IMR-90 (cell line): ENCODE measurements around the gene PPP2R5A. TPM values are rescaled to one million over a fixed set of nuclear protein-coding genes. Genes with fewer than 3 reads are reported as not detected.

Source experiments
- ATAC-seq: fragments of 200-7000 bp; cut with Tn5 transposase; 2 replicates; pipeline ENCODE4 v1.9.1; 2020; ENCODE audit warnings: low read depth, mild to moderate bottlenecking, moderate library complexity
- BruUV-seq: library from RNA; stranded (reverse); fragments of 400-500 nt; replicated peaks from 2 replicates; lab custom pipeline; 2021; lab: Mats Ljungman, UMichigan
- CTCF ChIA-PET: fragments of 300-600 bp; formaldehyde crosslinking; extraction: SDS; loops from one replicate; lab custom pipeline; 2021; ENCODE audit warnings: antibody characterized with exemption; lab: Yijun Ruan, JAX
- POLR2A ChIA-PET: fragments of 300-600 bp; sonication (Branson Sonifier 250); formaldehyde crosslinking; loops from one replicate; lab custom pipeline; 2022; ENCODE audit warnings: antibody characterized with exemption; ENCODE audit not compliant: unreplicated experiment; lab: Charles Lee
- DNase-seq: peaks from one replicate; pipeline ENCODE4 v3.0.0; 2013
- H2AFZ ChIP-seq: replicated peaks from 2 replicates; pipeline ENCODE3; 2013; ENCODE audit warnings: low read length, mild to moderate bottlenecking; ENCODE audit not compliant: poor library complexity
- H2AK5ac ChIP-seq: 2 replicates; pipeline ENCODE4 v1.6.1; 2013; ENCODE audit warnings: low read depth, low read length, inconsistent platforms
- H2AK9ac ChIP-seq: replicated peaks from 2 replicates; pipeline ENCODE3; 2013; ENCODE audit warnings: mild to moderate bottlenecking, low read depth, low read length, moderate library complexity; ENCODE audit not compliant: poor library complexity
- H2BK120ac ChIP-seq: 2 replicates; pipeline ENCODE4 v1.6.1; 2013; ENCODE audit warnings: low read depth, low read length, inconsistent platforms
- H2BK15ac ChIP-seq: 3 replicates; pipeline ENCODE4 v1.6.1; 2013; ENCODE audit warnings: low read depth, low read length, inconsistent platforms
- H2BK20ac ChIP-seq: 2 replicates; pipeline ENCODE4 v1.6.1; 2013; ENCODE audit warnings: low read depth, mild to moderate bottlenecking, inconsistent platforms, low read length, moderate library complexity
- H2BK5ac ChIP-seq: 2 replicates; pipeline ENCODE4 v1.6.1; 2013; ENCODE audit warnings: mild to moderate bottlenecking, low read depth, low read length, inconsistent platforms; ENCODE audit not compliant: poor library complexity, severe bottlenecking
- H3K14ac ChIP-seq: replicated peaks from 2 replicates; pipeline ENCODE4 v1.6.1; 2013; ENCODE audit warnings: low read depth, low read length, inconsistent platforms
- H3K18ac ChIP-seq: 2 replicates; pipeline ENCODE4 v1.6.1; 2013; ENCODE audit warnings: low read depth, low read length, control low read depth
- H3K23ac ChIP-seq: 2 replicates; pipeline ENCODE4 v1.6.1; 2013; ENCODE audit warnings: low read depth, low read length, inconsistent platforms
- H3K27ac ChIP-seq: 2 replicates; pipeline ENCODE4 v1.5.1; 2013; ENCODE audit warnings: mild to moderate bottlenecking, control low read depth, low read length; ENCODE audit not compliant: insufficient read depth
- H3K27me3 ChIP-seq: 2 replicates; pipeline ENCODE4 v1.6.1; 2013; ENCODE audit warnings: low read length; ENCODE audit not compliant: control insufficient read depth, insufficient read depth
- H3K36me3 ChIP-seq: 2 replicates; pipeline ENCODE4 v1.6.1; 2013; ENCODE audit warnings: low read length, mixed read lengths; ENCODE audit not compliant: control insufficient read depth, insufficient read depth
- H3K4ac ChIP-seq: 2 replicates; pipeline ENCODE4 v1.6.1; 2013; ENCODE audit warnings: low read depth, low read length, inconsistent platforms
- H3K4me1 ChIP-seq: 2 replicates; pipeline ENCODE4 v1.6.1; 2013; ENCODE audit warnings: low read length, mixed read lengths; ENCODE audit not compliant: control insufficient read depth, insufficient read depth
- H3K4me2 ChIP-seq: 2 replicates; pipeline ENCODE4 v1.6.1; 2013; ENCODE audit warnings: low read depth, mild to moderate bottlenecking, control low read depth, low read length, moderate library complexity
- H3K4me3 ChIP-seq: 2 replicates; pipeline ENCODE4 v1.5.1; 2013; ENCODE audit warnings: low read depth, mild to moderate bottlenecking, control low read depth, low read length, moderate library complexity; ENCODE audit not compliant: insufficient read depth
- H3K56ac ChIP-seq: 2 replicates; pipeline ENCODE4 v1.6.1; 2013; ENCODE audit warnings: low read length, inconsistent platforms; ENCODE audit not compliant: insufficient read depth; ENCODE audit errors: extremely low read depth
- H3K79me1 ChIP-seq, 2 experiments: 2 replicates each; pipeline ENCODE4 v1.6.1; 2013; ENCODE audit warnings: low read length in 2 of 2, inconsistent platforms in 1 of 2, low read depth in 1 of 2
- H3K9ac ChIP-seq: 2 replicates; pipeline ENCODE4 v1.6.1; 2013; ENCODE audit warnings: low read depth, low read length, control low read depth
- H3K9me1 ChIP-seq: 2 replicates; pipeline ENCODE4 v1.6.1; 2013; ENCODE audit warnings: low read length, inconsistent platforms; ENCODE audit not compliant: insufficient read depth
- H3K9me3 ChIP-seq: 2 replicates; pipeline ENCODE4 v1.6.1; 2013; ENCODE audit warnings: low read length; ENCODE audit not compliant: control insufficient read depth, insufficient read depth
- H4K20me1 ChIP-seq: 2 replicates; pipeline ENCODE4 v1.6.1; 2013; ENCODE audit warnings: low read length, inconsistent platforms; ENCODE audit not compliant: insufficient read depth
- H4K5ac ChIP-seq: 2 replicates; pipeline ENCODE4 v1.6.1; 2013; ENCODE audit warnings: mild to moderate bottlenecking, low read depth, low read length, control low read depth
- H4K8ac ChIP-seq, 2 experiments: 2 replicates each; pipeline ENCODE4 v1.6.1; 2013; ENCODE audit warnings: low read depth in 2 of 2, low read length in 2 of 2, control low read depth in 1 of 2, inconsistent platforms in 1 of 2
- H4K91ac ChIP-seq: 2 replicates; pipeline ENCODE4 v1.6.1; 2013; ENCODE audit warnings: low read depth, low read length, inconsistent platforms; ENCODE audit not compliant: insufficient read depth
- BHLHE40 ChIP-seq: fragments of 150-350 bp; IDR thresholded peaks from 2 replicates; pipeline ENCODE4 v1.6.1; 2016; ENCODE audit warnings: mild to moderate bottlenecking, low read depth, low read length
- CEBPB ChIP-seq: IDR thresholded peaks from 2 replicates; pipeline ENCODE4 v1.6.1; 2012; ENCODE audit warnings: low read depth, low read length, improper control_type of control experiment
- FOS ChIP-seq: fragments of 150-350 bp; IDR thresholded peaks from 2 replicates; pipeline ENCODE4 v1.6.1; 2016; ENCODE audit warnings: low read depth, low read length
- MAFK ChIP-seq: IDR thresholded peaks from 2 replicates; pipeline ENCODE4 v1.6.1; 2012; ENCODE audit warnings: low read depth, low read length, improper control_type of control experiment
- NFE2L2 ChIP-seq: fragments of 150-350 bp; IDR thresholded peaks from 2 replicates; pipeline ENCODE4 v1.6.1; 2016; ENCODE audit warnings: low read depth, mild to moderate bottlenecking, low read length
- RAD21 ChIP-seq: IDR thresholded peaks from 2 replicates; pipeline ENCODE4 v1.6.1; 2012; ENCODE audit warnings: low read length, improper control_type of control experiment
- RCOR1 ChIP-seq: IDR thresholded peaks from 2 replicates; pipeline ENCODE4 v1.6.1; 2012; ENCODE audit warnings: mild to moderate bottlenecking, low read length, improper control_type of control experiment; ENCODE audit not compliant: insufficient replicate concordance
- SMC3 ChIP-seq: fragments of 150-350 bp; IDR thresholded peaks from 2 replicates; pipeline ENCODE4 v1.6.1; 2016; ENCODE audit warnings: low read depth, mild to moderate bottlenecking, antibody characterized with exemption, low read length, moderate library complexity
- WGBS, 2 experiments: methylation state at CpG; one replicate each; pipeline versions ENCODE4 v1.1.5 to v1.1.7; 2013; ENCODE audit warnings: missing lambda C conversion rate in 2 of 2; ENCODE audit not compliant: insufficient read length in 1 of 2; ENCODE audit errors: extremely low coverage in 2 of 2; 5-methylcytosine and 5-hydroxymethylcytosine counted together
- dilution Hi-C: fragments of 300-500 bp; cut with HindIII; formaldehyde crosslinking; loops from one replicate; pipeline ENCODE4 v1.14.3; 2018; ENCODE audit warnings: low sequenced_read_pairs; ENCODE audit not compliant: unreplicated experiment
- in situ Hi-C: fragments of 300-500 bp; cut with MboI; formaldehyde crosslinking; loops from 3 replicates; pipeline ENCODE4 v1.14.3; 2019; ENCODE audit warnings: low sequenced_read_pairs, inconsistent platforms, mixed read lengths
- intact Hi-C: fragments of 100-400 bp; cut with micrococcal nuclease; formaldehyde crosslinking; loops from 2 replicates; pipeline ENCODE4 v1.10.0; 2022
- polyA plus RNA-seq, 3 experiments: library from polyadenylated mRNA; depleted of rRNA; stranded (reverse); fragments of >200 nt; gene quantifications; 2 replicates each; pipeline ENCODE4 v1.2.3, GENCODE V29; 2012; ENCODE audit warnings: low replicate concordance in 1 of 3
- total RNA-seq: library from RNA; depleted of rRNA; stranded (reverse); fragments of >200 nt; gene quantifications from 2 replicates; pipeline ENCODE4 v1.2.3, GENCODE V29; 2012
- TF ChIP-seq, protein P1 (sequence below): fragments of 150-350 bp; IDR thresholded peaks from 2 replicates; pipeline ENCODE4 v1.6.1; 2016; ENCODE audit warnings: low read depth, mild to moderate bottlenecking, low read length, moderate library complexity, borderline replicate concordance
- TF ChIP-seq, protein P2 (sequence below): conservative IDR thresholded peaks from 2 replicates; pipeline ENCODE4 v1.5.1; 2012; ENCODE audit warnings: mild to moderate bottlenecking, low read depth, low read length, improper control_type of control experiment
- TF ChIP-seq, protein P3 (sequence below): fragments of 150-350 bp; IDR thresholded peaks from 2 replicates; pipeline ENCODE4 v1.6.1; 2017; ENCODE audit warnings: mild to moderate bottlenecking, antibody characterized with exemption, low read length, low read depth

PPP2R5A gene
- total and polyA plus RNA-seq, 2 of the 4 experiments (the other 2 are of a cell fraction) = 8.4 to 12.6 TPM

DNA sequence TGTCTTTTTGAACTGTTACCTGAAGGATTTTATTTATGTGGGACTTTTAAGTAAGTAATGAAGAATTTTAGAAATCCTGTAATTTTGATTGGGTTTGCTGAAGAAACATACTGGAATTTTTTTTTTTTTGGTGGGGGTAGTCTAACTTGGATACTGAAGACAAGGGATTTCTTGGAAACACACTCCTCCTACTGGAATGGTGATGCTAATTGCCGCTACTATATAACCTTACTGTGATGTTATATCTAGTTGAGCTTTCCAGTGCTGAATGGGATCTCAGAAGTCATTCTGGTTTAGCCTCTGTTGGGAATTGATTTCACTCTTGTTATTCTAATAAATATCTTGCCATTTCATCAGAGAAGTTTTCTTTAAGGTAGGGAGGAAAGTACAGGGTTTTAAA lies 8.4 kb downstream of the PPP2R5A start:
- Histone ChIP-seq H4K8ac (no peak overlapping the region), H3K18ac (no peak overlapping the region), H2BK5ac (no peak overlapping the region), H3K4me3 (no peak overlapping the region), H3K14ac (no peak overlapping the region), H3K56ac (no peak overlapping the region), H3K4me1 (peaks cover 6% of the 10 kb centered on the region), H2AK9ac (no peak overlapping the region), H4K20me1 (peaks cover 57% of the 10 kb centered on the region), H3K36me3 (no peaks in the 10 kb centered on the region), H3K27ac (no peak overlapping the region), H2AFZ (no peak overlapping the region), H3K9ac (no peak overlapping the region), H3K9me3 (no peaks in the 10 kb centered on the region), H2BK20ac (no peak overlapping the region), H3K4ac (no peak overlapping the region), H3K9me1 (no peaks in the 10 kb centered on the region), H2BK120ac (no peak overlapping the region), H4K91ac (no peak overlapping the region), H3K79me1 (peaks cover 22 to 54% of the 10 kb centered on the region in 2 experiments; a peak in 3 of 4 replicates), H3K27me3 (no peaks in the 10 kb centered on the region), H2AK5ac (no peak overlapping the region), H3K23ac (no peak overlapping the region), H4K5ac (no peak overlapping the region), H3K4me2 (no peak overlapping the region), H2BK15ac (no peak overlapping the region)
- no peak for TF ChIP-seq FOS
- TF ChIP-seq RAD21 = peak; percentile 49
- TF ChIP-seq BHLHE40 = no peak
- TF ChIP-seq, protein P1, sequence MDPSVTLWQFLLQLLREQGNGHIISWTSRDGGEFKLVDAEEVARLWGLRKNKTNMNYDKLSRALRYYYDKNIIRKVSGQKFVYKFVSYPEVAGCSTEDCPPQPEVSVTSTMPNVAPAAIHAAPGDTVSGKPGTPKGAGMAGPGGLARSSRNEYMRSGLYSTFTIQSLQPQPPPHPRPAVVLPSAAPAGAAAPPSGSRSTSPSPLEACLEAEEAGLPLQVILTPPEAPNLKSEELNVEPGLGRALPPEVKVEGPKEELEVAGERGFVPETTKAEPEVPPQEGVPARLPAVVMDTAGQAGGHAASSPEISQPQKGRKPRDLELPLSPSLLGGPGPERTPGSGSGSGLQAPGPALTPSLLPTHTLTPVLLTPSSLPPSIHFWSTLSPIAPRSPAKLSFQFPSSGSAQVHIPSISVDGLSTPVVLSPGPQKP = no peak
- TF ChIP-seq SMC3 = peak; percentile 27; the same call in 1 of the 2 replicates
- TF ChIP-seq NFE2L2 = no peak
- TF ChIP-seq, protein P2, sequence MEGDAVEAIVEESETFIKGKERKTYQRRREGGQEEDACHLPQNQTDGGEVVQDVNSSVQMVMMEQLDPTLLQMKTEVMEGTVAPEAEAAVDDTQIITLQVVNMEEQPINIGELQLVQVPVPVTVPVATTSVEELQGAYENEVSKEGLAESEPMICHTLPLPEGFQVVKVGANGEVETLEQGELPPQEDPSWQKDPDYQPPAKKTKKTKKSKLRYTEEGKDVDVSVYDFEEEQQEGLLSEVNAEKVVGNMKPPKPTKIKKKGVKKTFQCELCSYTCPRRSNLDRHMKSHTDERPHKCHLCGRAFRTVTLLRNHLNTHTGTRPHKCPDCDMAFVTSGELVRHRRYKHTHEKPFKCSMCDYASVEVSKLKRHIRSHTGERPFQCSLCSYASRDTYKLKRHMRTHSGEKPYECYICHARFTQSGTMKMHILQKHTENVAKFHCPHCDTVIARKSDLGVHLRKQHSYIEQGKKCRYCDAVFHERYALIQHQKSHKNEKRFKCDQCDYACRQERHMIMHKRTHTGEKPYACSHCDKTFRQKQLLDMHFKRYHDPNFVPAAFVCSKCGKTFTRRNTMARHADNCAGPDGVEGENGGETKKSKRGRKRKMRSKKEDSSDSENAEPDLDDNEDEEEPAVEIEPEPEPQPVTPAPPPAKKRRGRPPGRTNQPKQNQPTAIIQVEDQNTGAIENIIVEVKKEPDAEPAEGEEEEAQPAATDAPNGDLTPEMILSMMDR = peak; percentile 40
- TF ChIP-seq RCOR1 = no peak
- TF ChIP-seq CEBPB = no peak
- no peak for TF ChIP-seq MAFK
- TF ChIP-seq, protein P3, sequence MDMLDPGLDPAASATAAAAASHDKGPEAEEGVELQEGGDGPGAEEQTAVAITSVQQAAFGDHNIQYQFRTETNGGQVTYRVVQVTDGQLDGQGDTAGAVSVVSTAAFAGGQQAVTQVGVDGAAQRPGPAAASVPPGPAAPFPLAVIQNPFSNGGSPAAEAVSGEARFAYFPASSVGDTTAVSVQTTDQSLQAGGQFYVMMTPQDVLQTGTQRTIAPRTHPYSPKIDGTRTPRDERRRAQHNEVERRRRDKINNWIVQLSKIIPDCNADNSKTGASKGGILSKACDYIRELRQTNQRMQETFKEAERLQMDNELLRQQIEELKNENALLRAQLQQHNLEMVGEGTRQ = no peak
- no CpG with 5 or more reads among the region's 1 CpG for WGBS, 2 experiments
- ATAC-seq = no peak
- intact Hi-C loops (loop anchor here (2.0 to 5.0 kb wide), 2 partner anchors 163 to 611 kb away; no protein-coding TSS in a partner anchor), in situ Hi-C loops (loop anchor here (5.0 to 10.0 kb wide), 2 partner anchors 161 to 221 kb away; no protein-coding TSS in a partner anchor), dilution Hi-C loops (no loop called here)
- POLR2A ChIA-PET = interaction anchor here (0.5 kb wide), 2 partner anchors 214 to 468 kb away, joined by 4 read pairs; no protein-coding TSS in a partner anchor
- CTCF ChIA-PET = interaction anchor here (1.0 to 1.1 kb wide), 2 partner anchors 21 to 258 kb away, joined by 3 to 6 read pairs; partner anchors contain the start of genes DTL and INTS7
- no TSS peak for BruUV-seq
- DNase-seq = peak; percentile 38
